NCI-H446 treated with DMSO at 0.1 percent for 48 hours (cell line): Measurements from ENCODE around the gene FOXO3.
A peak's percentile ranks its signal among the peaks of the same experiment; 100 is the strongest.

Experiments
- DNase-seq: peaks from one replicate; lab custom pipeline; 2025; lab: John Stamatoyannopoulos, UW

FOXO3 gene

GRCh38 chr6:108684771-108685329 lies 124.1 kb downstream of the FOXO3 start:
- no peak for DNase-seq

DNA sequence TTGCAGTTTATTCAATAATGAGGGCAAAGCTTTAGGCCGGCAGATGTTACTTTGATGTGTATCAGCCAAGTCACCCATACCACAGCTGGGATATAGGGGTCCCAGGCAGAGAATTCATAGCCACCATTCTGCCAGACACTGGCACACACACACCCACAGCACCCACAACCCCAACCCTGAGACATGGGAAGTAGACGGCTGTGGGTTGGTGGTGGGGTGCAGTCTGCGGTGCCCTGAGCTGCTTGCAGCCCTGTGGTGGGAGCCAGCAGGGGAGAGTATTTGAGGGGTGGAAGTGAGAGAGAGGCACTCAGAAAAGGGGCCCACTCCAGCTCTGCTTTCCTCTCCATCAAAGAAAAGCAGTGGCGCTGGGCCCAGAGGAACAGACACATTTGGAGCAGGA lies 125.3 kb downstream of the FOXO3 start:
- no peak for DNase-seq

- no peak for DNase-seq
These were observed 126.2 kb downstream of the FOXO3 start for GRCh38 chr6:108686896-108687295.

GRCh38 chr6:108687921-108688320 lies 127.2 kb downstream of the FOXO3 start:
- no peak for DNase-seq

GRCh38 chr6:108689272-108690161 lies 128.8 kb downstream of the FOXO3 start:
- no peak for DNase-seq

- no peak for DNase-seq
These were observed 129.8 kb downstream of the FOXO3 start for GRCh38 chr6:108690326-108691049.

- DNase-seq, result no peak
These were observed 132.9 kb downstream of the FOXO3 start for GRCh38 chr6:108693430-108694154.

DNA sequence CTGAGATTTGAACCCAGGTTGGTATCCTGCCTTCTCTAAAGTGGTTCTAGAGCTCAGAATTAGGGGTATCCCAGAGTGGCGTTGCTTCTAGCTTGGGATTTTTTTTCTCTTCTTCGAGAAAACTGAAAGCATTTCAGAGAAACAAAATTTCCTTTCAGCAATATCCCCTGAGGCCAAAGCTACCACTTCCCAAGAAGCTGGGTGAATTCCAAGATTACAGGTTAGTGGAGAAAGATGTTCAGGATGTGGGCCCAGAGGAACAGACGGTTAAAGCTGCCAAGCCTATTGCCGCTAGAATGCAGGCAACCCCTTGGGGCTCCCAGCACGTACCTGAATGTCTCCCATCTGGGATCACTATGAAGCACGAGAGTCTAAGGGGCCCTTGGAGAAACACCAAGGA lies 134.1 kb downstream of the FOXO3 start:
- DNase-seq, result no peak

GRCh38 chr6:108697561-108698161 lies 136.9 kb downstream of the FOXO3 start:
- DNase-seq, result no peak

- DNase-seq, result no peak
These were observed 138.0 kb downstream of the FOXO3 start for GRCh38 chr6:108698593-108699289.

DNA sequence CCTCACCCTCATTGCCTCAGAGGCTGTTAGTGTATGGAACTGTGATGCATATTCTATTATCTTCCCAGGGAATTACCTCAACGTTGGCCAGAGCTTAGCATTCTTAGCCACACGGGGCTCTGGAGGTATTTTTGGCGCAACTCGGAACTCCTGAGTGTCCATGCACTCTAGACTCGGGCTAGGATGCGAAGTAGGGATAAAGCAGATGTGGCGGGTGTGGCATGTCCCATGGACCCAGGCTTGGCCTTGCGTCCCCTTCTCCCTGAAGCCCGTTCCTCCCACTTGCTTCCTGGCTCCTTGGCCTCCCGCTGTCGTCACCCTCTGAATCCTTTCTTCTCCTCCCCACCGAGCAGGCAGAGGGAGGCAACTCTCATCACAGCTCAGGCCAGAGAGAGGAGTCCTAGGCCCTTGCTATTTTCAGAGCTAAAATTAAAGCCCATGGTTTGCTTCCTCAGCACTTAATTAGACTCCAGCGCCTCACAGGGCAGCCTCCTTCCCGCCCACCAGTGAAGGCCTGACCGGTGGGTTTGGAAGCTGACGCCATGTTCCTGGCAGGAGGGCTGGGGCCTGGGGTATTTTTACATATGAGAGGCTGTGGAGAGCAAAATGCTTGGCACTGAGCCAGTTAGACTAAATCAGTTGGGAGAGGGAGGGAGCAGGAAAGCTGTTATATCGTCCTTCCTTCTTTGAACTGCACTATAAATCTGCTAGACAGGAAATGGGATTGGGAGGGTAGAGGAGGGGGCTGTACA lies 138.7 kb downstream of the FOXO3 start:
- DNase-seq, result peak; percentile 71

DNA sequence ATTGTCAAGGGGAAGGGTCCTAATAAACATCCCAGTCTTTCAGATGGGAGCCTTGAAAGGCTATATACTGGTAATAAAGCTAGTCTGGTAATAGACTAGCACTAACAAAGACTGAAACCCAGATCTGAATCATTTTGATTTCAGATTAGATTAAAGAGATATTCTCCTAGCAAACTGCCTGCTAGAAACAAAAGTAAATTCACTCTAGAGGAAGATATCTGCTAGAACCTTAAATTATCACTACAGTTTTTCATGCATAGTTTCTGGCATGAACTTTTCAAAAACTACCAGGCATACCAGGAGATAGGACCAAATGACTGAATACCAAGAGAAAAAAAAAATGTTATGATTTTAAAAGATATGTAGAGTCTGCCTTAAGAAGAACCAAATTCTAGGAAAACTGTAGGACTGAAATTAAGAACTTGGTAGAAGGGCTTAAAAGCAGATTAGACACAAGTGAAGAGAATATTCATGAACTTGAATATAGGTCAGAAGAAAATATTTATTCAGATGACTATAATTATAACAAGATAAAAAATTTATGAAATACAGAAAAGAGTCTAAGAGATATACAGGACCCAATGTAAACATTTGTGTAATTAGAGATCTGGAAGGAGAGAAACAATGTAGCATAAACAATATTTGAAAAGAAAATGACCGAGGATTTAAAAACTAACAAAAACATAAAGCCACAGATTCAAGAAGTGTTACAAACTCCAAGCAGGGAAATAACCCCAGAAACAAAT lies 141.6 kb downstream of the FOXO3 start:
- no peak for DNase-seq

DNA sequence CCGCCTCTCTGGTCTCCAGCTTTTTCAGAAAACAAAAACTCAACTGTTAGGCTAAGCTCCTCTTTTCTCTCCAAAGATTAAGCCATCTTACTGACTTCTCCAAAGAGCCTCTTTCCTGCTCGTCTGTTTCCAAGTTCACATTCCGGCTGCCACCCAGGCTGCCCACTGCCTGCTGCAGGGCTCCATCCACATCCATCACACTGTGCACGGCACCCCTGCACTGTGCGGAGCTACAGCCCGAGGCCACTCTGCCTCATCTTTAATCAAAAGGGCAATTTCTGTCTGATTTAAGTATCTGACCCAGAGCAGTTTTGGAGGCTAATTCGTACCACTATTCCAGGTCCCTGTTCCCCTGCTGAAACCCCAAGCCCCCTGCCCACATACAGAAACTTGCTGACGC lies 145.9 kb downstream of the FOXO3 start:
- no peak for DNase-seq

- no peak for DNase-seq
These were observed 146.7 kb downstream of the FOXO3 start for GRCh38 chr6:108707328-108707976.

GRCh38 chr6:108710030-108710429 lies 149.3 kb downstream of the FOXO3 start:
- DNase-seq, result no peak

DNA sequence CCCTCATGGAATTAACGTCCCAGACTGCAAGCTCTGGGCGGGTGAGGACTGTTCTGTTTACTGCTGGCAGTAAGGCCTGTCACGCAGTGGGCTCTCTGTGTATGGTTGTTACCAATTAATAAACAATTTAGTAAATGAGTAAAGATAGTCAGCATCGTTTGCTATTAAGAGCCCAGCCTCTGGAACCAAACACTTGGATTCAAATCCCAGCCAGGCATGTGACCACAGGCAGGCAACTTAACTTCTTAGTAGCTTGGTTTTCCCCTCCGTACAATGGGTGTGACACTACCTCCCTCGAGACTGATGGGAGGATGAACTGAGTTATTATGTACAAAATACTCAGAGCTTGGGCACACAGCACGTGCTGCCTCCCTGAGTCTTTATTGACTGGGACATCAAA lies 149.8 kb downstream of the FOXO3 start:
- no peak for DNase-seq

GRCh38 chr6:108711071-108711470 lies 150.4 kb downstream of the FOXO3 start:
- DNase-seq, result no peak

GRCh38 chr6:108711826-108712225 lies 151.1 kb downstream of the FOXO3 start:
- DNase-seq, result no peak

DNA sequence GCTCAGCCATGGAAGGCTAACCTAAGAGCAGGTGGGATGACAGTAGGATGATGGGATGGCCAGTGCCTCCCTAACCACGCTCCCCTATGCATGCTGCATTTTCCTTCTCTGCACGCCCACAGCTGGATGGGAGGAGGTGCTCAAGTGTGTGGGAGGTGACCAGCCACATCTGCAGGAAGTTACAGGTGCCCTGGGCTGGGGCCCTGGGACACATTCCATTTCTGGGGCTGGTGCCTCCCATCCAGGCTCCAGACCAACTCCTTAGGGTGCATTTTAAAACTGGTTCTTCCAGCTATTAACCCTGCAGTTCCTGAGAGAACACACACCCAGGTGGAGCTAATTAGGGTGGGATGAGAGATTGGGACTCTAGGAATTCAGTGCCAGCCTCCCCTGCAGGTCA lies 152.2 kb downstream of the FOXO3 start:
- no peak for DNase-seq
